PC-9 (cell line): ENCODE data around the gene CPLX4.

Source experiments
- CTCF ChIP-seq: fragments of 200-600 bp; sonication (generic); conservative IDR thresholded peaks from 2 replicates; pipeline ENCODE4 v1.6.1; 2017; ENCODE audit warnings: mixed run types, antibody characterized with exemption, mild to moderate bottlenecking, moderate library complexity
- EZH2 ChIP-seq: fragments of 200-600 bp; sonication (generic); IDR thresholded peaks from 2 replicates; pipeline ENCODE4 v1.8.0; 2017; ENCODE audit warnings: antibody characterized with exemption, low read depth

- TF ChIP-seq EZH2: no peak
- TF ChIP-seq CTCF: no peak
Measured at GRCh38 chr18:59300676-59301285, 17.7 kb downstream of the CPLX4 start.
